Spleen (tissue), 3 donors: ENCODE results near the gene MCL1.

ENCODE experiments used
- POLR2A ChIP-seq, 3 donors: fragments of 450-650 bp; IDR thresholded peaks; one replicate each; pipeline ENCODE4 v1.5.1; 2017; ENCODE audit warnings: antibody characterized with exemption in 3 of 3, mild to moderate bottlenecking in 1 of 3
- POLR2AphosphoS5 ChIP-seq, 3 donors: sonication (generic); formaldehyde crosslinking; IDR thresholded peaks; one replicate each; pipeline ENCODE4 v1.5.1; 2017; ENCODE audit warnings: antibody characterized with exemption in 3 of 3

DNA sequence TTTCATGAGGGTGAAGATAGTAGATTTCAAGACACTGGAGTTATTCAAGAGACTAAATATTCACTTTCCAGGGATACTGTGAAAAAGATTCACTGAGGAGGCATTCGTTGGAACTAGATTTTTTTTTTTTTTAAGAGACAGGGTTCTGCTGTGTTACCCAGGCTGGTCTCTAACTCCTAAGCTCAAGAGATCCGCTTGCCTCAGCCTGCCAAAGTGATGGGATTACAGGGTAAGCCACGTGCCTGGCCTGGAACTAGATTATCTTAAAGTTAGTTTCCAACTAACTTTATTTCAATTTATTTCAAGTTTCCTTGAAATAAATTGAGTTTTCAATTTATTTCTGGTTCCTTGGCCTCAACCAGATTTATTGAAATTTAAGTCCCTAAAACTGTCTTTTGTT lies 24.3 kb upstream of the MCL1 start:
- TF ChIP-seq POLR2A (IDR thresholded peaks at IDR 0.05) (no peak), POLR2AphosphoS5 (IDR thresholded peaks at IDR 0.05) (no peak)
